ENCODE measurements around the gene SCYGR5. TPM values are rescaled to one million over a fixed set of nuclear protein-coding genes. Genes with fewer than 3 reads are reported as not detected.

The SCYGR5 gene
- total and polyA plus RNA-seq, 2 of the 8 experiments (the other 6 are each of a cell fraction or from before 2014, with no cell fraction given), result not detected

GRCh38 chr2:227642656-227643055 lies 23.9 kb upstream of the SCYGR5 start:
- whole genome bisulfite sequencing, 2 experiments (ENCODE audit: extremely low coverage in 1 of 2, insufficient coverage in 1 of 2, insufficient read length in 1 of 2, insufficient replicate concordance in 2 of 2, low coverage in 1 of 2, low lambda C conversion rate in 2 of 2, missing lambda C conversion rate in 1 of 2), result 83% methylated on average over 2 of the region's 2 CpGs; no CpG with 5 or more reads in 1 of the 2 experiments
- Histone ChIP-seq H3K9me3 (ENCODE audit: insufficient read depth in 2 of 2, low read depth in 1 of 2, low read length in 1 of 2) (no peaks in the 10 kb centered on the region), H3K4me3 (ENCODE audit: extremely low read depth in 1 of 4, insufficient read depth in 2 of 4, low read depth in 3 of 4, low read length in 4 of 4) (no peak overlapping the region), H2BK15ac (ENCODE audit: low read length) (no peak overlapping the region), H3K27ac (ENCODE audit: low read depth, low read length) (no peak overlapping the region), H2BK12ac (ENCODE audit: low read depth, low read length) (no peak overlapping the region), H3K36me3 (ENCODE audit: control insufficient read depth in 2 of 4, insufficient read depth in 4 of 4, low read length in 3 of 4) (no peaks in the 10 kb centered on the region), H3K79me2 (ENCODE audit: control insufficient read depth in 1 of 2, insufficient read depth in 2 of 2, low read length in 2 of 2) (no peaks in the 10 kb centered on the region), H3K27me3 (replicated peaks in 1 of 4; ENCODE audit: control insufficient read depth in 3 of 4, extremely low read depth in 1 of 4, insufficient read depth in 3 of 4, low read length in 3 of 4) (no peaks in the 10 kb centered on the region), H3K23me2 (ENCODE audit: low read depth, low read length) (no peaks in the 10 kb centered on the region), H3K18ac (ENCODE audit: extremely low read depth, low read length) (no peak overlapping the region), H2AK5ac (ENCODE audit: low read depth, low read length) (no peak overlapping the region), H3K79me1 (ENCODE audit: low read depth, low read length) (no peaks in the 10 kb centered on the region), H2BK120ac (replicated peaks; ENCODE audit: low read depth, low read length) (no peak overlapping the region), H3K9ac (replicated peaks in 1 of 4; ENCODE audit: extremely low read depth in 1 of 4, low read depth in 3 of 4, low read length in 3 of 4) (no peak overlapping the region), H4K20me1 (replicated peaks in 1 of 2; ENCODE audit: control insufficient read depth in 1 of 2, insufficient read depth in 2 of 2, low read length in 2 of 2) (no peaks in the 10 kb centered on the region), H4K91ac (replicated peaks; ENCODE audit: insufficient read length, low read length) (no peak overlapping the region), H3K4ac (replicated peaks; ENCODE audit: insufficient read length, low read depth, low read length) (no peak overlapping the region), H4K8ac (ENCODE audit: extremely low read depth, insufficient read depth, low read length) (no peak overlapping the region), H3K14ac (ENCODE audit: insufficient read length) (no peak overlapping the region), H2AFZ (ENCODE audit: low read length) (no peak overlapping the region), H3K23ac (ENCODE audit: insufficient read length) (peak overlapping the region; percentile 87), H3K56ac (replicated peaks; ENCODE audit: insufficient read length, low read depth, low read length) (no peak overlapping the region), H2BK20ac (ENCODE audit: low read length) (no peak overlapping the region), H3K4me1 (replicated peaks in 1 of 4; ENCODE audit: control insufficient read depth in 3 of 4, insufficient read depth in 4 of 4, low read length in 3 of 4) (peaks cover 0 to 3% (median 0%) of the 10 kb centered on the region in 4 experiments; a peak in 1 of 7 replicates), H4K5ac (ENCODE audit: insufficient read length, low read depth, low read length) (no peak overlapping the region), H3K4me2 (ENCODE audit: insufficient read depth in 1 of 2, low read depth in 2 of 2, low read length in 2 of 2) (no peak overlapping the region), H2BK5ac (ENCODE audit: low read depth, low read length) (no peak overlapping the region)
- POLR2A ChIA-PET (ENCODE audit: partially characterized antibody), result no interaction called here
- DNase-seq (ENCODE audit: low read depth in 1 of 2, low spot score in 2 of 2) (no peak), FAIRE-seq (no peak)
- CTCF ChIA-PET (ENCODE audit: partially characterized antibody), result interaction anchor here (0.7 to 2.0 kb wide), 4 partner anchors 8 to 44 kb away, joined by 3 to 9 read pairs (median 4); no protein-coding TSS in a partner anchor
- TF ChIP-seq SAP30 (IDR thresholded peaks at IDR 0.05; ENCODE audit: insufficient read depth, insufficient replicate concordance, low read length), result no peak
- no peak for TF ChIP-seq FOSL1 (IDR thresholded peaks at IDR 0.05; ENCODE audit: insufficient read depth, low read depth, low read length)
- no peak for TF ChIP-seq MAFK (IDR thresholded peaks at IDR 0.05; ENCODE audit: low read depth, low read length)
- no peak for TF ChIP-seq SIN3A (conservative IDR thresholded peaks at IDR 0.05 in 1 of 2, IDR thresholded peaks at IDR 0.05 in 1 of 2; ENCODE audit: low read depth in 1 of 2, low read length in 2 of 2)
- TF ChIP-seq, protein P1, sequence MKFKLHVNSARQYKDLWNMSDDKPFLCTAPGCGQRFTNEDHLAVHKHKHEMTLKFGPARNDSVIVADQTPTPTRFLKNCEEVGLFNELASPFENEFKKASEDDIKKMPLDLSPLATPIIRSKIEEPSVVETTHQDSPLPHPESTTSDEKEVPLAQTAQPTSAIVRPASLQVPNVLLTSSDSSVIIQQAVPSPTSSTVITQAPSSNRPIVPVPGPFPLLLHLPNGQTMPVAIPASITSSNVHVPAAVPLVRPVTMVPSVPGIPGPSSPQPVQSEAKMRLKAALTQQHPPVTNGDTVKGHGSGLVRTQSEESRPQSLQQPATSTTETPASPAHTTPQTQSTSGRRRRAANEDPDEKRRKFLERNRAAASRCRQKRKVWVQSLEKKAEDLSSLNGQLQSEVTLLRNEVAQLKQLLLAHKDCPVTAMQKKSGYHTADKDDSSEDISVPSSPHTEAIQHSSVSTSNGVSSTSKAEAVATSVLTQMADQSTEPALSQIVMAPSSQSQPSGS (IDR thresholded peaks at IDR 0.05; ENCODE audit: low read length), result no peak
- TF ChIP-seq POU5F1 (IDR thresholded peaks at IDR 0.05; ENCODE audit: low read depth, low read length), result no peak
- TF ChIP-seq POLR2AphosphoS5 (IDR thresholded peaks at IDR 0.05; ENCODE audit: low read depth, low read length), result no peak
- TF ChIP-seq RBBP5 (IDR thresholded peaks at IDR 0.05; ENCODE audit: borderline replicate concordance, low read depth, low read length), result no peak
- no peak for TF ChIP-seq CHD1 (IDR thresholded peaks at IDR 0.05; ENCODE audit: low read depth, low read length)
- no peak for TF ChIP-seq CEBPB (IDR thresholded peaks at IDR 0.05; ENCODE audit: low read depth, low read length)
- TF ChIP-seq HDAC6 (IDR thresholded peaks at IDR 0.05; ENCODE audit: low read depth, low read length), result no peak
- no peak for TF ChIP-seq SIRT6 (IDR thresholded peaks at IDR 0.05; ENCODE audit: low read length)
- TF ChIP-seq SP1 (IDR thresholded peaks at IDR 0.05; ENCODE audit: low read depth, low read length), result no peak
